Heart left ventricle (tissue), 13 donors: Measurements from ENCODE around the gene KCND1.

ENCODE experiments used
- POLR2A ChIP-seq, 2 donors: fragments of 450-650 bp; IDR thresholded peaks; one replicate each; pipeline ENCODE4 v1.6.1; 2017; ENCODE audit warnings: antibody characterized with exemption in 2 of 2, mild to moderate bottlenecking in 2 of 2, moderate library complexity in 2 of 2
- TF ChIP-seq, protein P1 (sequence below), 12 donors: fragments of 200-600 bp; sonication (generic) in 4 of 12; IDR thresholded peaks; one replicate each; pipeline versions ENCODE4 v1.5.0 to v1.8.0; 2018 to 2022; ENCODE audit warnings: antibody characterized with exemption in 12 of 12, mild to moderate bottlenecking in 5 of 12
- donor health status: ischemic (EF 13 %, LVEDD 7.1; RV severe dilation, severe dysfunction).
- donor health status: DM: no; HTN: yes; CAD: no.
- donor health status: DM: no; HTN: no; CAD: no.
- donor health status: ischemic (EF 25% LVEDD 6.9; RV normal size, moderate dysfunction).
- donor health status: ischemic (EF 25% LVEDD 5.7; RV mildly dilated, moderate dysfunction).
- donor health status: ischemic (EF 35%, LVEDD 5.7; RV mildly dilated, moderate dysfunction).
- donor health status: nonischemic (EF 11% LVEDD 7.7; RV severe dilation, severe dysfunction).
- donor health status: DM: yes; HTN: yes; CAD: no.
- donor health status: PGD.
- donor health status: ischemic (EF 29% LVEDD 5.4; RV normal size, mild dysfunction).
- donor health status: nonischemic (EF 23%, LVEDD 6.1; RV moderate dilation, normal function).

DNA sequence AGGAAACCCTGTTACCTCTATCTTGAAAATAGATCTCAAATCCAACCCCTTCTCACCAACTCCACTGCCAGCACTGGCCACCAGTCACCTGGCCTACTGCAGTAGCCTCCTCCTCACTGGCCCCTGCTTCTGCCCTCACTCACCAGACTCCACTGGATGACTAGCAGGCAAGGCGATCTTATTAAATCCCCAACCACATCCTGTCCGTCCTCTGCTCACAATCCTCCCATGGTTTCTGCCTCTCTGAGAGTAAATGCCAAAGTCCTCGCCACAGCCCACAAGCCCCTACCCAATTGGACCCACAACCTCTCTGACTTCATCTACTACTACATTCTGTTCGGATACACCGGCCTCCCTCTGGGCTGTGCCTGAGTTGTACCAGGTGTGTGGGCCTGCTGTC, 47.4 kb downstream of the KCND1 start:
- TF ChIP-seq, protein P1, sequence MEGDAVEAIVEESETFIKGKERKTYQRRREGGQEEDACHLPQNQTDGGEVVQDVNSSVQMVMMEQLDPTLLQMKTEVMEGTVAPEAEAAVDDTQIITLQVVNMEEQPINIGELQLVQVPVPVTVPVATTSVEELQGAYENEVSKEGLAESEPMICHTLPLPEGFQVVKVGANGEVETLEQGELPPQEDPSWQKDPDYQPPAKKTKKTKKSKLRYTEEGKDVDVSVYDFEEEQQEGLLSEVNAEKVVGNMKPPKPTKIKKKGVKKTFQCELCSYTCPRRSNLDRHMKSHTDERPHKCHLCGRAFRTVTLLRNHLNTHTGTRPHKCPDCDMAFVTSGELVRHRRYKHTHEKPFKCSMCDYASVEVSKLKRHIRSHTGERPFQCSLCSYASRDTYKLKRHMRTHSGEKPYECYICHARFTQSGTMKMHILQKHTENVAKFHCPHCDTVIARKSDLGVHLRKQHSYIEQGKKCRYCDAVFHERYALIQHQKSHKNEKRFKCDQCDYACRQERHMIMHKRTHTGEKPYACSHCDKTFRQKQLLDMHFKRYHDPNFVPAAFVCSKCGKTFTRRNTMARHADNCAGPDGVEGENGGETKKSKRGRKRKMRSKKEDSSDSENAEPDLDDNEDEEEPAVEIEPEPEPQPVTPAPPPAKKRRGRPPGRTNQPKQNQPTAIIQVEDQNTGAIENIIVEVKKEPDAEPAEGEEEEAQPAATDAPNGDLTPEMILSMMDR (IDR thresholded peaks at IDR 0.05) = no peak
- TF ChIP-seq POLR2A (IDR thresholded peaks at IDR 0.05) = no peak
